ENCODE data around the gene SLC47A2.

GRCh38 chr17:19728084-19728495 lies 11.7 kb upstream of the SLC47A2 start:
- no peak for TF ChIP-seq CTCF (IDR thresholded peaks at IDR 0.05; ENCODE audit: borderline replicate concordance, extremely low read depth, low read length, poor library complexity, severe bottlenecking)
- no peak for TF ChIP-seq EZH2 (IDR thresholded peaks at IDR 0.05; ENCODE audit: borderline replicate concordance, low read depth, low read length, severe bottlenecking)

All from DND-41 (cell line).